M059J (cell line): ENCODE data around the gene CD52. TPM values are rescaled to one million over a fixed set of nuclear protein-coding genes. Genes with fewer than 3 reads are reported as not detected.
"Not testable (repeated sequence)": the region's sequence is repeated elsewhere in the genome, so short reads cannot be mapped to it uniquely, and the experiment has no call there.

Experiments used
- DNase-seq: peaks from one replicate; pipeline ENCODE4 v3.0.0-alpha.2; 2012; ENCODE audit warnings: low read depth
- total RNA-seq: library from RNA; depleted of rRNA; stranded (reverse); fragments of >200 nt; shearing (Covaris generic); gene quantifications from 2 replicates; pipeline ENCODE4 v1.2.3, GENCODE V29; 2014

CD52 gene
- total RNA-seq, 1 experiment from 2014 or later = not detected

DNA sequence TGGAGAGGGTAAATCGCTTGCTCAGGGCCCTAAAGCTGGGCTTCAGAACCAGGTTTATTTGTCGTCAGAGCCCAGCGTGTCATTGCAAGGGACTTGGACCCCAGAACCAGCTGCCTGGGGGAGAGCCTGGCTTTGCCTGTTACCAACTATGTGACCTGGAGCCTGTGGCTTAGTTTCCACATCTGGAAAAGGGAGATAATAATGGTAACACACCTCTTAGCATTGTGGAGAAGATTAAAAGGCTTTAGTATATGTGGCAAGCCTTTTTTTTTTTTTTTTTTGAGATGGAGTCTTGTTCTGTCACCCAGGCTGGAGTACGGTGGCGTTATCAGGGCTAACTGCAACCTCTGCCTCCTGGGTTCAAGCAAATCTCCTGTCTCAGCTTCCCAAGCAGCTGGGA is 12.5 kb downstream of the CD52 start:
- DNase-seq = no peak

DNA sequence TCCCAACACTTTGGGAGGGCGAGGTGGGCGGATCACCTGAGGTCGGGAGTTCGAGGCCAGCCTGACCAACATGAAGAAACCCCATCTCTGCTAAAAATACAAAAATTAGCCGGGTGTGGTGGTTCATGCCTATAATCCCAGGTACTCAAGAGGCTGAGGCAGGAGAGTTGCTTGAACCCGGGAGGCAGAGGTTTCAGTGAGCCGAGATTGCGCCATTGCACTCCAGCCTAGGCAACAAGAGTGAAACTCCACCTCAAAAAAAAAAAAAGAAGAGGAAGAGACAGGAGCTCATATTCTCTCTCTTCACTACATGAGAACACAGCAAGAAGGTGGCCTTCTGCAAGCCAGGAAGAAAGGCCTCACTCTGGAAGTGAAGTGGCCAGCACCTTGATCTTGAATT is 15.6 kb downstream of the CD52 start:
- not testable (repeated sequence) for DNase-seq

DNA sequence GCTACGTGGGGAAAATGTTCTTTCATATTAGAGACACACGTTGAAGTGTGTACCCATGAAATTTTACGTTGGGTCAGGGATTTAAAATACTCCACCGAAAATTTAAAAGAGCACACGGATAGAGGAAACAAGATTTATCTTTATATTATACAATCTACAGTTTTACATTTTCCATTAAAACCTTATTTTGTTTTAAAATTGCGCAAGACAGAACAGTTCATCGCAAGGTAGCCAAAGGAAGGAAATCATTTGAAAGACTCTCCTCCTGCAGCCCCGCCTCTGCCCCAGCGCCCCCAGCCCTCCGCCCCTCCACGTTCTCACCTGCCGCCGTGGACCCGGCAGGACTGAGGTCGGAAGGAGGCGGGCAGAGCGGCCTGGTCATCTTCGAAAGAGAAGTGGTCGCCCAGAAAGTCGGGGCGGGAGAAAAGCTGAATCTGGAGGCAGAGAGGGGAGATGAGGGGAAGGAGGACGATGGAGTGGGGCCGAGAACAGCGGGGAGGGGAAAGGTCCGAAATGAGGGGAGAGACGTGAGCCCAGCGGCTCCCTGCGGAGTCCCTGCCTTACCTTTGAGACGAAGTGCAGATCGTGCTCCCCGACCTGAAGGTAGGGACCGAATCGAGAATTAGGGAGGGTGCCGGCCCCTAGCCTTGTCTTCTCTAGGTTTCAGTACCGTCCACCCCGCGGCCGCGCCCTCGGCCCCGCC is 18.2 kb downstream of the CD52 start:
- no peak for DNase-seq

DNA sequence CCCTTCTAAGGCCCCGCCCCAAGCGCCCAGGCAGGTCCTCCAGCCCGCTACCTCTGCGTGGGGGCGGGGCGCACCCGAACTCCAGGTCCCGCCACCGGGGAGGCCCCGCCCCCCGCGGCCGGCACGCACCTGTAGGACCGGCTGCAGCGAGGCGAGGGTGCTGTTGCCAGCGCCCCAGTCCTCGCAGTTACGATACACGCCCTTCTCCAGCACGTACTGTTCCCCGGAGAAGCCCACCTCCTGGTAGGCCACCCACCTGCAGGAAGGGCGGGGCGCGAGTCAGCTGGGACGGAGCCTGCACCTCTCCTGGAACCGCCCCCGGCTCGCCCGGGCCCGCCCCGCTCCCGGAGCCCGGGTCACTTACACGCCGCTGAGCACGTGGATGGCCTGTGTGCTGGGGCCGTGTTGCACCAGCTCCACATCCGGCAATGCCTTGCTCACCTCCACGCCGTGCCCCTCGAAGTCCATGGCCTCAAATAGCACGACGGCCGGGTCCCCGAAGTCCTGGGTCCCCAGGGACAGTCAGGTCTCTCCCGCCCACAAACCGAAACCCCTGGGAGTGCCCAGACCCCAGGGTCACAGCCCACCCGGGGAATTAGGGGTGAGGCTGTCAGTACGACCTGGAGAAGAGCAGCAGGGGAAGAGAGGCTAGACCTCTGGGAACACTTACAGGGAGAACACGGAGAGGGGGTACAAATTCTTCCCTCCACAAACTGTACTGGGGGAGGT is 18.9 kb downstream of the CD52 start:
- DNase-seq = peak; percentile 70

DNA sequence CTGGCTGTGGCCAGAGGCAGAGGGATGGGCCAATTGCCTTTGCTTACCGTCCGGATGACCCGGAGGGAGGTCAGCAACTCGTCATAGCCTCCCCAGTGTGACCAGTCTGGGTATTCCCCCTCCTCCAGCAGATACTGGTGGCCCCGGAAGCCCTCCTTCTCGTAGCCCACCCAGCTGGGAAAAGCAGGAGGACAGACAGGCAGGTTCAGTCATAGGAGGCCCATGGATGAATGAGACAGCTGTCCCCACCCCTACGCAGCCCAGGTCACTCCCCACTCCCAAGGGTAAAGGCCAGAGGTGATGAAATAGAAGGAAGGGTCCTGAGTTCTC is 19.4 kb downstream of the CD52 start:
- DNase-seq = no peak

DNA sequence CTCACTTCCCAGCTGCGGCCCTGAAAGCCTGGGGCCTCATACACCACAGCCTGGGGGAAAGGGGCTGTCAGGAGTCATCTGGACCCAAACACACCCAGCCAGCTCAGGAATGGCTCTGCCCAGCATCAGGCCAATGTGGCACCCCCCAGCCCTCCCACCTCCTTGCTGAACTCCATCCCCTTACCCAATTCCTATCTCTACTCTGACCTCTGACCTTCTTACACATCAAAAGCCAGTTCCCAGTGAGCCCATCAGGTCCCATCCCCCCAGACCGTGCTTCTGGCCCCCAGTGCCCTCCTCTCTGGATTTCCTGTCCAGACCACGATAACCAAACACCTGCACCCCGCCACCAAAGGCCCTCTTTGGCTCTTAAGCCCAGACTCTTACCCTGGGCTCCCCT is 19.9 kb downstream of the CD52 start:
- DNase-seq = no peak

DNA sequence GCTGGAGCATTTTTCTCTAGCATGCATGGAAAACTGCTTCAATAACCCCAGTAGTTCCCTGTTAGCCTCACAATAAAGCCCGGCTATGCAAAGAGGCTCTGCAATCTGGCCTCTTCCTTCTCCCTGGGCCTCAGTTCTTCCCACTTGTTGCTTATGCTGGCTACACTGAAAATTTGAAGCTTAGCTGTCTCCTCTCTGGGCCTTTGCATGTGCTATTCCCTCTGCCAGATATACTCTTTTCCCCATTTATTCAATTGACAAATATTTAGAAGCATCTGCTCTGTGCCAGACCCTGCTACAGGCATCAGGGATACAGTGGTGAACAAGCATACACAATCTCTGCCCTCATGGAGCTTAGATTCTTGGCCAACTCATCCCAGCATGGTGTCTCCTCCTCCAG is 20.9 kb downstream of the CD52 start:
- DNase-seq = no peak

DNA sequence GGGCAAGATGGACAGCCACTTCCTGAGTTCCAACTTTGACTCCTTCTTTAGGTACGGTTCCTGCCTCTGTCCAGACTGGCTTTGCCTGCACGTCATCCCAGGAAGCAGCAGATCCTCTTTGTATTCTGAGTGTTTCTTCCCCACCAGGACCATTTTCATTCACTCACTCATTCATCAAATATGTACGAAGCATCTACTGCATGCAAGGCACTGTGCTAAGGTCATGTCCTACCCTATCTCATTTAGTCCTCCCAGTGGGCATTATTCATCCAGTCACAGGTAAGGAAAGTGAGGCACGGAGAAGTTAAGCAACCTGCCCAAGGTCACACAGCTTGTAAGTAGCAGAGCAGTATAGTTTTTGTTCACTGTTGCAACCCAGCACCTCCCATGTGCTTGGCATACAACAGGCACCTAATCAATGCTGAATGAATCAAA is 22.3 kb downstream of the CD52 start:
- DNase-seq = peak; percentile 50

DNA sequence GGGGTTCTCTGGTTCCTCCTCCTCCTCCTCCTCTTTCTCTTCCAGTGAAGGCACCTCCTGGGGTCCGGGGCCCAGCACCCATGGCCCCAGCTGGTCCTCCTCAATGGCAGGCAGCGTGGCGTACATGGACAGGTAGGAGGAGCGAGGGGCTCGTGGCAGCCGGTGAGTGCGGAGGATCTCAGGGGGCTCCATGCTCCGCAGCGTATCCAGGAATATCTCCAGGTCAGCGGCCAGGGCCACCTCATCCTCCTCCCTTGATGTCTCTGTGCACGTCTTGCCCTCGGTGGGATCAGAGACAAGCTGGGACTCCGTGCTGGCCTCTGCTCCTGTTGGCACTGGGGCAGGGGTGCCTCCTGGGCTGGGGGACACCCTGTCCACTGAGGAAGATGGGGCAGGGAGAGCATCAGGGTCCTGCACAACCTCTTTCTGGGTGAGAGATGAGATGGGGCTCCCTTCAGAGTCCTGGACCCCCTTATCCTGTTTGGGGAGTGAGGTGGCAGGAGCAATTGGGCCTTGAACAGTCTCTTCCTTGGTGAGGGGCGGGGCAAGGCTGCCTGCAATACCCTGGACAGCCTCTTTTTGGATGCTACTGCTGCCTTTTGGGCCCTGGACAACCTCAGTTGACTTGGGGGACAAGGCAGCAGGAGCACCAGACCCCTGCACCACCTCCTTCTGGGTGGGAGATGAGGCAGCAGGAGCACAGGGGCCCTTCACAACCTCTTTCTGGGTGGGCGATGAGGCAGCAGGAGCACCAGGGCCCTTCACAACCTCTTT is 26.6 kb downstream of the CD52 start:
- DNase-seq = no peak

DNA sequence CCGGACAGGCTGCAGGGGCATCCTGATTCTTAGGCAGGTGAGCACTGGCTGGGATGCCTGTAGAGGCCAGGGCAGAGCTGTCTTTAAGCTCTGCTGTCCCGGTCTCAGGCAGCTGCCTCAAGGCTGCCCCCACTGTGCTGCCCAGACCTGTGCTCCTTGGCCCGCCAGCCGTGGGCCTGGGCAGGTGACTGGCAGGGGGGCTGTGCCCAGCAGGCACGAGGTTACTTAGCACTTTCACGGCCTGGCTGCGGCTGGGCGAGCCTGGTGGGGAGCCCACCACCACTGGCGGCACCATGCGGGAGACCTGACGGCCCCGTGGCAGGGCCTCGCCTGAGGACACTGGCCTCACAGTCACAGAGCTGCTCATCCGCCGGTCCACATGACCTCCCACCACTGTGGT is 28.0 kb downstream of the CD52 start:
- no peak for DNase-seq

DNA sequence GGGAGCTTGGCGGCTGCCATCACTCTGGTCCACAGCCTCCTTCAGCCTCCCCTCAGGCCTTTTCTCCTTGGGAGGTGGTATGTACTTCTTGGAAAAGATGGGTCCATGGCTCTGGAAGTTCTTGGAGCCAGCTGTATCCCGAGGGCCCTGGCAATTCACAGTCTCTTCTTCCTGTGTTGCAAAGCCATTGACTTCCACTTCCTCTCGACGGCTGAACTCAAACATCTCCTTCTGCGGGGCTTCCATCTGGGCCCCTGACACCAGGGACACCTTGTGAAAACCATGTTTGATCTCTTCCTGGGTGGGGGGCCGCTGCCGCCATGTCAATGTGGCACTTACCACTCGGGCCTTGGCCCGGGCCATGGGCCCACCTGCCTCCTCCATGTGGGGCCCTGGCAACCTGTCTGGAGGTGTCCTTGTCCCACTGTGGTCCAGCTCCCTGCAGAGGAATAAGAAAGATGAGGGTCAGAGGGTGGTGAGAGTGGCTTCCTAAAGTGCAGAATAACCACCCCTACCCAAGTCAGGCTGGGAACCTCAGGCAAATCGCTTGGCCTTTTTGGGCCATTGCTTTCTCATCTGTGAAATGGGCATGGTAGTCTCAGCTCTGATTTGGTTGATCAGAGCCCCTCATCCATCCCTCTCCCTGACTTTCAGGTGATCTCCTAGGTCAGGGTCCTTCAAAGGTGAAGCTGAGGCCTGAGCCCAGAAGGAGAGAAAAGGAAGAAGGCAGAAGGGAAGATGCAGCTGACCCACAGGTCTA is 28.7 kb downstream of the CD52 start:
- DNase-seq = no peak

DNA sequence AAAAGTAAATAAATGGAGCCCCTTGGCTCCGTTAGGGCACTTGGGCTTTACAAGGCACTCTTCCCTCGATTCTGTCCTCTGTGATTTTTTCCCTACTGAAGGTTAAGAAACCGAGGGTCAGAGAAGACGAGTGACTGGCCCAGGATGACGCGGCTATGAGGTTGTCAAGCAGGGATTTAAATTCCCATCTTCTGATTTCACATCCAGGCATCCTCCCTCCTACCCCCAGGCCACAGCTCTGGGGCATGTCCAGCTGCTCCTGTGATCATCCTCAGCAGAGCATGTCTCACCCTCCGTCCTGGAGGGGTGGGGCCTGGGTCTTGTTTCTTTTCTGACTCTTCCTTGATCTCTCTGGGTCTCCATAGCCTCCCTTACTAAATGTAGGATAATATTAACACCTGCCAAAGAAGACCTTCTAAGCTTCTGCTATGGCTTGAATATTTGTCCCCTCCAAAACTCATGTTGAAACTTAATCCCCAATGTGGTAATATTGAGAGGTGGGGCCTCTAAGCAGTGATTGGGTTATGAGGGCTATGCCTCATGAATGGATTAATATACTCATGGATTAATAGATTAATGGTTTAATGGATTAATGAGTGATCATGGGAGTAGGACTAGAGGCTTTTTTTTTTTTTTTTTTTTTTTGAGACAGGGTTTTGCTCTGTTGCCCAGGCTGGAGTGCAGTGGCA is 31.6 kb downstream of the CD52 start:
- DNase-seq = peak; percentile 96

DNA sequence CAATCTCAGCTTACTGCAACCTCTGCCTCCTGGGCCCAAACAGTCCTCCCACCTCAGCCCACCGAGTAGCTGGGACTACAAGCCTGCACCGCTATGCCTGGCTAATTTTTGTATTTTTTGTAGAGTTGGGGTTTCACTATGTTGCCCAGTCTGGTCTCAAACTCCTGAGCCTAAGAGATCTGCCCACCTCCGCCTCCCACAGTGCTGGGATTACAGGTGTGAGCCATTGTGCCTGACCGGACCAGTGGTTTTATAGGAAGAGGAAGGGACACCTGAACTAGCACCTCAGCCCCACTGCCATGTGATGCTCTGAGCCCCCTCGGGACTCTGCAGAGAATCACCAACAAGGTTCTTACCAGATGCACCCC is 32.1 kb downstream of the CD52 start:
- no peak for DNase-seq

DNA sequence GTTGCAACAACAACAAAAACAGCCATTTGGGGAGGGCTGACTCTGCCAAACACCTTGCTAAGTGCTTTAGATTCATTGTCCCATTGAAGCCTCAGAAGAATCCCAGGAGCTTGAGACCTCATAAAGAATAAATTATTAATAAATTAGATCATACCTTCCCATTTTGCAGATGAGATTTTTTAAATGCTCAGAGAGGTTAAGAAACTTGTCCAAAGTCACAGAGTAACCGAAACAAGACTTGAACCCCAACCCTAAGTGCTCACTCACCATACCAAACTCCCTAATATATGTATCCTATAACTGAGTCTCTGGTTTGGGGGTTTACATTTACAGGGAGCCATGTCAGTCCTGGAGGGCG is 32.6 kb downstream of the CD52 start:
- DNase-seq = no peak

DNA sequence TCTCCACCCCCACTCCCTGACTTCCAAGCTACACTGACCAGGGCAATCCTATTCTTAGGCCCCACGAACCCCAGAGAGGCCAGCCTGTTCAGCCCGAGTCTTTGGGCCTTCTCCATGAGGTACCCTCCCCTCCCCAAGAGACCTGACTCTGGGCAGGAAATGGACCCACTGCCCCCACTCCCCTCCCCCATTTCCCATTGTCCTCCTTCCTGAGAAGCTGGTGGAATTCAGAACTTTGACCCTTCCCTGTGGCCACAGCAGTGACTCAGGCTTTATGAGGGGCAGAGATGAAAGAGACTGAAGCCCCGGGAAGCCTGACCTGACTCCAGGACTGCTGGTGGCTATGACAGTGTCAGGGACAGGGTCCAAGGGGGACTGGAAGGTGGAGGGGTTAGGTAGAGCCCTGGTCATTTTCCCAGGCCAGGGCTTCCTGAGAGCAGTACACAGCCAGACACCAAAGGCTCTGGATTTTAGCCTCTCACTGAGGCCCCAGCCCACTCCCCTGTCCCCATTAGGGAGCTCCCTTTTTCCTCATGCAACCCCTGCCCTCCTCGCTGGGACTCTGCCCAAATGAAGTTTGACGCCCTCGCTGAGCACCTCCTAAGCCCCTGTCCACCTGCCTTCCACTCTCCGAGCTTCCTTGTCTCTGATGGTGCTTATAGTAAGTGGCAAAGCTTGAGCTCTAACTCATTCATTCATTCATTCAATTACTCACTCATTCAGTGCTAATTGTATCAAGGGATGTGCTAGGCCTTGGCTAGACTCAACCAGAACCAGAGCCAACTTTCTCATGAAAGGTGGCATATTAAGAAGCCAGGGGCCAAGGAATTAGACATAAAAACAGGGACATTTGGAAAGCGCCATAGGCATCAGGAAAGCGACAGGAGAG is 33.2 kb downstream of the CD52 start:
- peak; percentile 94 for DNase-seq

DNA sequence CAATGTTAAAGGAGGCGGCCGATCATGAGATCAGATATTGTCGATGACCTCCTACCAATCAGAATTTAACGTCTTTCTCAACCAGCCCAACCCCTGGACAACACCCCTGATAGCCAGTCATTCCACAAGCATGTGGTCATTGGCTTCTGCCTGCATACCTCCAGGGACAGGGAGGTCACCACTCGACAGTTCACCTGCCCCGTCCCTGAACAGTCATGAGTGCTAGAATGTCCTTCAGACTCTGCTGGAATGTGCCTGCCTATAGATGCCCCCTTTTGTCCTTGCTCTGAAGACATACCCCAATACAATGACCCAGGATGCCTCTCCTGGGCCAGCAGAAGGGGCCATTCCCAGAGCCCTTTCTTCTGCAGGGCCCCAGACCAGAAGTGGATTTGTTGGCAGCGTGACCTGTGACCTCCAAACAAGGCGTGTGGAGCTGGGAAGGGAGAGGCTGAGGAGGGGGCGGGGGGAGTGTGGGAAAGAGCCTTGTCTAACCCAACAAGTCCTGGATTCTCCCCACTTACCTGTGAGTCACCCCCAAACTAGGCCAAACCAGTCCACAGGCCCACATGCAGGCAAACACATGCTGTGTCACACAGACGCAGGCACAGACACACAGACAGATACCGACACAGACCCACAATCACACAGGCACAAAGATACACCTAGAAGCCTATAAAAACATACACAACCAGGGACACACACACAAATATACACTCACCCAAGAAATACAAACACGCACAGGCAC is 34.0 kb downstream of the CD52 start:
- DNase-seq = peak; percentile 96

DNA sequence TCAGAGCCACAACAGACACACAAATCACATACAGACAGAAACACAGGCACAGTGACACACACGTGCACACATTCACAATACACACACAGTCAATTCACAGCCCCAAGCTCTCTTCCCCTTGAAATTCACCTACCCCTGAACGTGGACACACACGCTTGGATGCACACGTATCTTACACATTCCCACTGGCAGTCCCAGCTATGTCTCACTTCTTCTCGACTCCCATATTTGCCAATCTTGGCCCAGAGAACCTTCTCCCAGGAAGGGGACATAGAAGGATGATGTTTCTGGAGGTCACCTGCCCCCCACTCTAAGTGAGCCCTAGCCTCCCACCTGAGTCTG is 34.6 kb downstream of the CD52 start:
- peak; percentile 81 for DNase-seq

DNA sequence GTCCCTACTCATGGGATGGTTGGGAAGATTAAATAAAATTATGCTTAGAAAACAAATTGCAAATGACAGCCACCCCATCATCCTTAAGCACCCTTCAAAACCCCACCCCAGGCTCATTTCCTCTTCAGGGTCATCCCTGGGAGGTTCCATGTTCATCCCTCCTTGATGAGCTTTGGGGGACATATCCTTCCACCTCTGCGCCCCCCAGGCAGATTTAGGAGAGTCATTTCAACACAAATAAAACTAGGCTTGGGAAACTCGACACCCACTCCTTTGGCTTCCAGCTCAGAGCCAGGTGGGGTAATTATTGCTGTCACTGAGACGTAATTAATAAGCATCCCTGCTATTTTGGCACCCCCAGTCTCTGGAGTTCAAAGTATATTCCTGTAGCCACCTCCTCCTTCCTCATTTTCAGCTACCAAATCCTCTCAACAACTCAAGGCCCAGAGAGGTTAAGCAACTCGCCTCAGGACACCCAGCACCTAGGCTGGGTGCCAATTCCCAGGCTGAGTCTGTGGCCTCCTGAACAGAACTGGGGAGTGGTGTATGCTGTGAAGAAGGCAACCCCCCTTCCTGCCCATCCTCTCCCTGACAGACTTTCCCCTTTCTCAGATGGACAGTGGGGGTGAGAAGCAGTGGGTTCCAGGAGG is 35.6 kb downstream of the CD52 start:
- peak; percentile 46 for DNase-seq

DNA sequence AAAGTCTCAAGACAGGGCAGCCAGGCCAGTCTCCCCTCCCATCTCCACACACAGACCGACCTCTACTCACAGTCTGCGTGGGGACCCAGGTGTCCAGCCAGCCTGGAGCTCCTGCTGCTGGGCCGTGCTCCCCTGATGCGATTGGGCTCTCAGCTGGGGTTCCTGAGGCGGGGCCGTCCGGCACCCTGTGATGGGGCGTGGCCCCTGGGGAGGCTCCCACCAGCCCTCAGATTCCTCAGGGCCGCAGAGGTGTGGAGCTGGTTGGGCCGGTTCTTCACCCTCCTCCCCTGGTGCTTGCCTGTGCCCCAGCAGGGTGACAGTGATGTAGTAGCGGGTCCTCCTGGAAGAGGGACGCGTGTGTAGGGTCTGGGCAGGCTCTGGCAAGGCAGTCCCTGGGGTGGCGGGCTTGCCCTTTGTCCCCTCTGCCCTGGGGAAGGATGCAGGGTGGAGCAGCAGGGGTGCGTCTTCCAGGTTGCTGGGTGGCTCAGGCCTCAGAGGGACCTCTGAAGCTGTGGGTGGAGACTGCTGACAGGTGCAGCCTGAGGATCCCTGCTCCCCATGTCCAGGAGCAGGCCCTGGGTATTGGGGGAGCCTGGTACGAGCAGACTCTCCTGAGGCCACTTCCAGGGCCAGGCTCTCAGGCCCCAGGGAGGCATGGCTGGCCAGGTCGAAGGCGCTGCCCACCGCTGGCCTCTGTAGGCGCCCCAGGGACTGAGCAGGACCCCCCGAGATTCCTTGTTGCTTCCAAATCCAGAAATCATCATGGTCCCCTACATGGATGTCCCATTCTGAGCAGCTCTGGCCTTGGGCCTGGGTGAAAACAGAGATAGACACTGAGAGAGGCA is 36.4 kb downstream of the CD52 start, which contains the start of gene CRYBG2:
TSS of gene CRYBG2 (minus strand) at position 155 of the 845 bp plus-strand sequence. CDS start 7,473 bp downstream, outside the sequence.
- DNase-seq = no peak
